Lower leg skin (tissue), 3 donors: ENCODE data around the gene CMIP.

ENCODE experiments used
- POLR2A ChIP-seq, 2 donors: fragments of 450-650 bp; IDR thresholded peaks; one replicate each; pipeline ENCODE4 v1.6.1; 2016 to 2017; ENCODE audit warnings: antibody characterized with exemption in 2 of 2, mild to moderate bottlenecking in 1 of 2, moderate library complexity in 1 of 2
- TF ChIP-seq, protein P1 (sequence below), 3 donors: fragments of 450-650 bp; IDR thresholded peaks; one replicate each; pipeline ENCODE4 v1.5.1; 2016; ENCODE audit warnings: antibody characterized with exemption in 3 of 3, mild to moderate bottlenecking in 3 of 3, moderate library complexity in 2 of 3

GRCh38 chr16:81711657-81712319 lies 267.2 kb downstream of the CMIP start:
- TF ChIP-seq, protein P1, sequence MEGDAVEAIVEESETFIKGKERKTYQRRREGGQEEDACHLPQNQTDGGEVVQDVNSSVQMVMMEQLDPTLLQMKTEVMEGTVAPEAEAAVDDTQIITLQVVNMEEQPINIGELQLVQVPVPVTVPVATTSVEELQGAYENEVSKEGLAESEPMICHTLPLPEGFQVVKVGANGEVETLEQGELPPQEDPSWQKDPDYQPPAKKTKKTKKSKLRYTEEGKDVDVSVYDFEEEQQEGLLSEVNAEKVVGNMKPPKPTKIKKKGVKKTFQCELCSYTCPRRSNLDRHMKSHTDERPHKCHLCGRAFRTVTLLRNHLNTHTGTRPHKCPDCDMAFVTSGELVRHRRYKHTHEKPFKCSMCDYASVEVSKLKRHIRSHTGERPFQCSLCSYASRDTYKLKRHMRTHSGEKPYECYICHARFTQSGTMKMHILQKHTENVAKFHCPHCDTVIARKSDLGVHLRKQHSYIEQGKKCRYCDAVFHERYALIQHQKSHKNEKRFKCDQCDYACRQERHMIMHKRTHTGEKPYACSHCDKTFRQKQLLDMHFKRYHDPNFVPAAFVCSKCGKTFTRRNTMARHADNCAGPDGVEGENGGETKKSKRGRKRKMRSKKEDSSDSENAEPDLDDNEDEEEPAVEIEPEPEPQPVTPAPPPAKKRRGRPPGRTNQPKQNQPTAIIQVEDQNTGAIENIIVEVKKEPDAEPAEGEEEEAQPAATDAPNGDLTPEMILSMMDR (IDR thresholded peaks at IDR 0.05) = no peak
- no peak for TF ChIP-seq POLR2A (IDR thresholded peaks at IDR 0.05)
